GOT3 (cell line): ENCODE data around the gene SBNO1.
"Not testable (repeated sequence)": the region's sequence is repeated elsewhere in the genome, so short reads cannot be mapped to it uniquely, and the experiment has no call there.

Source experiments
- DNase-seq: peaks from one replicate; lab custom pipeline; 2025; ENCODE audit warnings: mixed read lengths; lab: John Stamatoyannopoulos, UW

SBNO1 gene

GRCh38 chr12:123364532-123365024, at the start of gene SBNO1:
TSS of gene SBNO1 (minus strand) at chr12:123364847. CDS start at chr12:123350441, 14,406 bp downstream.
- DNase-seq: peak; percentile 83

GRCh38 chr12:123410041-123410412, 45.4 kb upstream of the SBNO1 start:
- no peak for DNase-seq

- DNase-seq: not testable (repeated sequence)
These were observed 44.8 kb upstream of the SBNO1 start for GRCh38 chr12:123409284-123410040.

GRCh38 chr12:123408619-123409018, 44.0 kb upstream of the SBNO1 start:
- not testable (repeated sequence) for DNase-seq

- not testable (repeated sequence) for DNase-seq
These were observed 43.3 kb upstream of the SBNO1 start for GRCh38 chr12:123407934-123408333.

GRCh38 chr12:123407269-123407668, 42.6 kb upstream of the SBNO1 start:
- not testable (repeated sequence) for DNase-seq

- no peak for DNase-seq
These were observed 39.9 kb upstream of the SBNO1 start for GRCh38 chr12:123404581-123404980.

GRCh38 chr12:123401753-123402683, 37.4 kb upstream of the SBNO1 start:
- no peak for DNase-seq

- DNase-seq: no peak
These were observed 34.6 kb upstream of the SBNO1 start for GRCh38 chr12:123399255-123399617.

- DNase-seq: no peak
These were observed 34.1 kb upstream of the SBNO1 start for GRCh38 chr12:123398550-123399254.

GRCh38 chr12:123398177-123398549, 33.5 kb upstream of the SBNO1 start:
- no peak for DNase-seq

- no peak for DNase-seq
These were observed 32.8 kb upstream of the SBNO1 start for GRCh38 chr12:123397400-123397799.

GRCh38 chr12:123396954-123397353, 32.3 kb upstream of the SBNO1 start:
- no peak for DNase-seq

GRCh38 chr12:123396543-123396942, 31.9 kb upstream of the SBNO1 start:
- DNase-seq: no peak

- no peak for DNase-seq
These were observed 30.6 kb upstream of the SBNO1 start for GRCh38 chr12:123395236-123395635.

- no peak for DNase-seq
These were observed 29.1 kb upstream of the SBNO1 start for GRCh38 chr12:123393747-123394146.

GRCh38 chr12:123391546-123392343, 27.1 kb upstream of the SBNO1 start:
- DNase-seq: no peak

GRCh38 chr12:123390498-123391426, 26.1 kb upstream of the SBNO1 start:
- no peak for DNase-seq

- DNase-seq: no peak
These were observed 25.1 kb upstream of the SBNO1 start for GRCh38 chr12:123389560-123390351.
